NCI-H524 (cell line): ENCODE data around the gene SMAD3.
"Not testable (repeated sequence)": the region's sequence is repeated elsewhere in the genome, so short reads cannot be mapped to it uniquely, and the experiment has no call there.

Experiments
- DNase-seq, 2 experiments: peaks; one replicate each; lab custom pipeline; 2025; lab: John Stamatoyannopoulos, UW

Gene SMAD3

GRCh38 chr15:67109141-67110034 lies 44.0 kb downstream of the SMAD3 start:
- no peak for DNase-seq

- DNase-seq, result no peak
Measured at GRCh38 chr15:67110361-67110781, 45.0 kb downstream of the SMAD3 start.

GRCh38 chr15:67110958-67111864 lies 45.8 kb downstream of the SMAD3 start:
- DNase-seq, result no peak

- DNase-seq, result no peak
Measured at GRCh38 chr15:67114046-67114445, 48.6 kb downstream of the SMAD3 start.

- no peak for DNase-seq
Measured at GRCh38 chr15:67114846-67115585, 49.6 kb downstream of the SMAD3 start.

- no peak for DNase-seq
Measured at GRCh38 chr15:67115586-67115969, 50.2 kb downstream of the SMAD3 start.

- no peak for DNase-seq
Measured at GRCh38 chr15:67116742-67117141, 51.3 kb downstream of the SMAD3 start.

- DNase-seq, result no peak
Measured at GRCh38 chr15:67117370-67117769, 52.0 kb downstream of the SMAD3 start.

GRCh38 chr15:67118808-67119207 lies 53.4 kb downstream of the SMAD3 start:
- no peak for DNase-seq

- no peak for DNase-seq
Measured at GRCh38 chr15:67119238-67119846, 53.9 kb downstream of the SMAD3 start.

GRCh38 chr15:67120009-67120838 lies 54.8 kb downstream of the SMAD3 start:
- no peak for DNase-seq

- DNase-seq, result no peak
Measured at GRCh38 chr15:67120839-67121643, 55.6 kb downstream of the SMAD3 start.

GRCh38 chr15:67121644-67122605 lies 56.5 kb downstream of the SMAD3 start:
- no peak for DNase-seq

GRCh38 chr15:67122816-67123215 lies 57.4 kb downstream of the SMAD3 start:
- DNase-seq, result not testable (repeated sequence)

- DNase-seq, result not testable (repeated sequence)
Measured at GRCh38 chr15:67123291-67123690, 57.9 kb downstream of the SMAD3 start.

GRCh38 chr15:67124111-67124510 lies 58.7 kb downstream of the SMAD3 start:
- DNase-seq, result no peak

- no peak for DNase-seq
Measured at GRCh38 chr15:67124911-67125588, 59.6 kb downstream of the SMAD3 start.
